Thyroid gland (tissue), 4 donors: Measurements from ENCODE around the gene PDE8A.
"Not testable (repeated sequence)": the region's sequence is repeated elsewhere in the genome, so short reads cannot be mapped to it uniquely, and the experiment has no call there.

Experiments used
- POLR2A ChIP-seq, 2 donors: fragments of 450-650 bp; IDR thresholded peaks; one replicate each; pipeline ENCODE4 v1.6.1; 2017; ENCODE audit warnings: antibody characterized with exemption in 2 of 2, mild to moderate bottlenecking in 2 of 2, moderate library complexity in 1 of 2
- TF ChIP-seq, protein P1 (sequence below), 6 experiments: fragments of 200-600 bp in 3 of 6; fragments of 450-650 bp in 3 of 6; sonication (generic) in 3 of 6; IDR thresholded peaks; one replicate each; pipeline ENCODE4 v1.5.1; 2016 to 2019; ENCODE audit warnings: antibody characterized with exemption in 6 of 6, mild to moderate bottlenecking in 2 of 6, inconsistent platforms in 1 of 6, moderate library complexity in 1 of 6

- TF ChIP-seq, protein P1, sequence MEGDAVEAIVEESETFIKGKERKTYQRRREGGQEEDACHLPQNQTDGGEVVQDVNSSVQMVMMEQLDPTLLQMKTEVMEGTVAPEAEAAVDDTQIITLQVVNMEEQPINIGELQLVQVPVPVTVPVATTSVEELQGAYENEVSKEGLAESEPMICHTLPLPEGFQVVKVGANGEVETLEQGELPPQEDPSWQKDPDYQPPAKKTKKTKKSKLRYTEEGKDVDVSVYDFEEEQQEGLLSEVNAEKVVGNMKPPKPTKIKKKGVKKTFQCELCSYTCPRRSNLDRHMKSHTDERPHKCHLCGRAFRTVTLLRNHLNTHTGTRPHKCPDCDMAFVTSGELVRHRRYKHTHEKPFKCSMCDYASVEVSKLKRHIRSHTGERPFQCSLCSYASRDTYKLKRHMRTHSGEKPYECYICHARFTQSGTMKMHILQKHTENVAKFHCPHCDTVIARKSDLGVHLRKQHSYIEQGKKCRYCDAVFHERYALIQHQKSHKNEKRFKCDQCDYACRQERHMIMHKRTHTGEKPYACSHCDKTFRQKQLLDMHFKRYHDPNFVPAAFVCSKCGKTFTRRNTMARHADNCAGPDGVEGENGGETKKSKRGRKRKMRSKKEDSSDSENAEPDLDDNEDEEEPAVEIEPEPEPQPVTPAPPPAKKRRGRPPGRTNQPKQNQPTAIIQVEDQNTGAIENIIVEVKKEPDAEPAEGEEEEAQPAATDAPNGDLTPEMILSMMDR (IDR thresholded peaks at IDR 0.05), result not testable (repeated sequence)
- TF ChIP-seq POLR2A (IDR thresholded peaks at IDR 0.05), result not testable (repeated sequence)
Measured at GRCh38 chr15:84997214-84997613, 15.6 kb downstream of the PDE8A start.
